Activated CD8-positive, alpha-beta memory T cell treated with anti-CD3 and anti-CD28 coated beads, Interleukin-2, amount 50 U/mL, for 4 hours (primary cell): ENCODE data around the gene RYR3.

Experiments
- DNase-seq: peaks from one replicate; pipeline ENCODE4 v3.0.0-alpha.2; 2020

Gene RYR3

DNA sequence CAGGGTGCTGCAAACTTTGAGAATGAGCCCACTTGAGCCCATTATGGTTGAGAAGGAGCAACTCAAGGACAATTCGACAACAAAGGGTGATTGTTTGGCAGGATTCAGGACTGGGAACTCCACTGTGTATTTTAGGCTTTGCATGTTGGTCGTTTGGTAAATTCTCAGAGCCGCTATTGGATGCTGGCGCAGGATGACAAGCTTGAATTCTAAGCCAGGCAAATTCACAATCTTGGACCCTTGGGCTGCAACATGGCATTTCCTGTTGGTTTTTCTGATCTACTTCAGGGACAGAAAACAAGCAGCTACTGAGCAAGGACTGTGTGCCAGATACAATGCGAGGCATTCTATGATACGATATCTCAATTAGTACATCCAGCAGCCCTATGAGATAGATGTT is 82.8 kb downstream of the RYR3 start:
- no peak for DNase-seq

DNA sequence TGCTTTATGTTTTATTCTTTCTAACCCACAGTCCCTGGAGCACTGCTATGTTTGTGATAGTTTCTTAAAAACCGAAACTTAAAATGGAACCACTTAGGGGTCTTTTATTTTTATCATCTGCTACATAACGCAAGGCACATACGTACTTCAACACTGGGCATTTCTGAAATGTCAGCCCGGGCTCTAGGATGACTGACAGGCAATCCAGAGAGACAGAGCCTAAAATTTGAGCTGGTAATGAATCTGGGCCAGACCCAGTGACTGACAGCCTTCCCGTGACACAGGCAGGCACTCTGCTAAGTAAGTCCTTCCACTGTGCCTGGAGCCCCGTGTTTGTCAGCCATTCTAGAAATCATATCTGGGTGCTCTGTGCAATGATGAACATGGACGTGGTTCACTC is 84.6 kb downstream of the RYR3 start:
- DNase-seq = no peak

DNA sequence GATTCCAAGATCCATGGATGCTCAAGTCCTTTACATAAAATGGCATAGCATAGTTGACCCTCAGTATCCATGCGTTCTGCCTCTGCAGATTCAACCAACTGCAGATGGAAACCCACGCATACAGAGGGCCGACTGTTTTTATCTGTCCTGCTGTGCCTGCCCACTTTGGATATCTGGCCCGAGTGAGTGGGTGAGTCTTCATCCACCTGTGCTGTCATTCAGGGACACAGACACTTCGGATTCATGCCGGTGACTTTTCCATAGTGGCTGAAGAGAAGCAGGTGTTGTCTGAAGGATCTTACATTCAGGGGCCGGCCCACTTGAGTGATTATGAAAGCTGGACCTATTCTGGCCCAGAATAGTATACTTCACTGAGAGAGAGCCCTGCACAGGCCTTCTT is 85.1 kb downstream of the RYR3 start:
- DNase-seq = no peak

DNA sequence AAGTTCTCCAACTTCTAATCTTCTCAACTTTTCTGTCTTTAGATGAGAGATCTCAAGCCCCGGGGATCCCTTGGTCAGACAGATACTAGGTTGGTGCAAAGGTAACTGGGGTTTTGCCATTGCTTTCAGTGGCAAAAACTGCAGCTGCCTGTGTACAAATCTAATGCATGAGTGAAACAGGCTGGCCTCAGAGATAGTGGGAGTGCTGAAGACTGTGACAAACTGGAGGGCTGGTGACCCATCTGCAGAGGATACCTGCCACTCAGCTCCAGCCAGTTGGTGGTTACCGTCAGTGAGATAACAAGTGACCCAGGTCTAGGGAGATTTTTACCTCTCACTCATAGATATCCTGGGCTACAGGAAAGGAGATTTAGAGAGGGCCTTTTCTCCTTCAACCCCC is 85.7 kb downstream of the RYR3 start:
- no peak for DNase-seq

DNA sequence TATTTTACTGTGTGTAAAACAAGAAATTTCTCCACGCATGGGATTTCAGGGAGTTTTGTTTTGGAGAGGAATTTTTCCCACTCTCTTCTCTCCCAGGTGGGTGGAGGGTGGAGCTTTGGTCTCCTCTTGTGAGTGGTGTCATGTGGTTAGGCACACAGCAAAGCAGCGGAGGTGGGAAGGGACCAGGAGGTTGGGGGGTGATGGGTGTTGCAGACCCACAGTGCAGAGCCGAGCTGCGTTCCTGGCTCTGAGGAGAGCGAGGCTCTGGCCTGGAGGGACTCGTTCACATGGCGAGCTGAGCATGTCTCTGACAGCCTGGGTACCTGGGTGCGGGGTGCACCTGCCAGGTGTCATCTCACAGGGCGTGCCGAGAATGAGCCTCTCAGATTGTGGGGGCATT is 87.8 kb downstream of the RYR3 start:
- DNase-seq = no peak

DNA sequence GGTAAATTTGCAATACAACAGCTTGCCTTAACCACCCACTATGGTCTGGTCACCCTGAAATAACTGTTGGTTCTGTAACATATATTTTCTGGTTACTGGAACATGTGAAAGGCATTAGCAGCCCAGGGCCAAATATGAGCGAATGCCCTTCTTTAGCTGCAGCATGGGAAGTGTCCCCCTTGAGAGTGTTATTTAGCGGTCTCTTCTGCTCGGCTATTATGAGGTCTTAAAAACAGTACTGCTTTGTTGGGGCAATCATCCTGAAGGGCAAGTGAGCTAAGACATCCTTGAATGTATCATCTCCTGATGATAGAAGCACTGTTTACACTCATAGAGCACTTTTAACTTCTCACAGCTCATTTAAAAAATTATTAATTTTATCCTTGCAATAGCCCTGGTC is 90.2 kb downstream of the RYR3 start:
- no peak for DNase-seq

DNA sequence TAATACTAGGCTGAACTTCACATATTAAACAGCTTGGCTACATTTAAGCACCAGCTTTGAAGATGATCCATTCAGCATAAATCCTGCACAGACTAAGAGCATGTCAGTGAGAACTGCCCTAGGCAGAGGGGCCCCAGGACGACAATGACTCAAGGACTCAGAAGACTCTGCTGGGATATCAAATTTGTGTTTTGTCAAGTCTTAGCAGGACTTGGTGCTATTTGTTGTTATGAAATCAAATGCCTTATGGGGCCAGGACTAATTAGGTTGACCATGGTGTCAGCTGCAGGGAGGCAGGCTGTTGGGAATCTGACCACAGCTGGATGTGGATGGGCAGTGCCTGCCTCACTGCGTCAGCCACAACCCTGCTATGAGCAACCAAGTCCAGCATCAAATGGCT is 91.8 kb downstream of the RYR3 start:
- DNase-seq = no peak

DNA sequence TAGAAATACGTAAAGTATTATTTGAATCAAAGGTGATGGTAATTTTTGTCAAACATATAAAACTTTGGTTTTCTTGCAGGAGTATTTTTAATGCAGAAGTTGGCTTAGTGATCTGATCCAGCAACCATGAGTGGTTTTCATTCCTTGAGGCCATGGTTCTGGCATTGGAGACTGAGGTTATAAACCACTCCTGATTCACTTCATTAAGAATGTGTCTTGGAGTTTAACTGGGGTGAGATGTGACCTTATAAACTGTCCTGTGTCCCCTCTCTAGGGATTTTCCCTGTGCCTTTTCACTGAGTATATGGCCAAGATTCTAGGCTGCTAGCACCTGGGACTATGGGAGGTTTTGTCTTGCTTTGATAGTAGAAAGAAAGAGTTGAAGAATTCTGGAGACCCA is 94.3 kb downstream of the RYR3 start:
- DNase-seq = no peak

DNA sequence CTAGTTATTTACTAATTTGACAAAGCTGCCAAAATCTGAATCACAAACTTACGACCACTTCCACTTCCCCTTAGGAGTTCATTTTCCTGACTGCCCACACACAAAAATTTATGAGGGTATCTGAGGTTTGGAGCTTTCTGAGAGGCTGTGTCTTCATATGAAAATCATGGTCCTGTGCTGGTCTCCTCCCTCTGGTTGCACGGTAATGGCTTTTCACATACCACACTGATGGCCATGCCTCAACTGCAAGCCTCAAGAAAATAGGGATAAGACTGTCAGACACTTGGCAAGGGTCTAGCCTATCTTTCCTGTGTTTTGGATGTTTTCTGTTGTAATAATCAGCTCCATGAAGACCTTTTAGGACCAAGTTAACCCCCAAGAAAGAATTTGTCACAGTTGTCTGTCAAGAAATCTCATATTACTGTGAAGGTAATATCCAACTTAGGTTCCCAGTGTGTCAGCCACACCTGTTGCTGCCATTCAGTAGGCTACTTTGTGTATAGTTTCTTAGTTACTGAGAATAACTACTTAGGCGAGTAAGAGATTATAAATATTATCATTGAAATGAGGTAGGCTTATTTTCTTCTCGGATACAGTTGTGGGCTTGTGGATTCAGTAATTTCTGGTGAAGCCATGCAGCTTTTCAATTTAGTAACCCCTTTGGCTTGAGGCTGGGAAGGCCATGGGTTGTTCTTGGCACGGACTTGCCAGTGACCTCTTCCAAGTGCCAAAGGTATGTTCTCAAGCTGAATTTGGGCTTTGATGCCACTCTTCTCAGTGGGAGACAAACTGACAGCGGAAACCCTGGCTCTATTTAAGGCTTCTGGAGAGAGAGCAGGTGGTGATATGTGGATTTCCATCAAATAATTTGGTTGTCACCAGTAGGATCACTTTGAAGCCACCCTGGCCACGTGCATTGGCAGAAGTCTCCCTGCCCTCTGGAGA is 101.1 kb downstream of the RYR3 start:
- DNase-seq = no peak

DNA sequence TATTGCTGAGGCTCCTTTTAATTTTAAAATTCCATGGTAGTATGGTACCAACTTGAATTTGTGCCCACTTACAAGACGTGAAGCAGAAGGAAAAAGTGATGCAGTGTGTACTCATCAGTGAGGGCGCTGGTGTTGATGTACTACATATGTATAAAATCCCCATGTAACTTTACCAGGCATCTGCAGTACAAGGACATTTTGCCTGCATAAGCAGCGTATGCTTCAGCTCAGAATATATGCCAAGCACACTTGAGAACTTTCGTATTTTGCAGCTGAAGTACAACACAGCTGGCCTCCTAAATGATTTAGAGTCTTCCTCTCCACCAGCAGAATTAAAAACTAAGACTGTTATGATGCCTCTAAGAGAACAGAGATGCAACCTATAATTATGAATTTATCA is 108.9 kb downstream of the RYR3 start:
- no peak for DNase-seq

DNA sequence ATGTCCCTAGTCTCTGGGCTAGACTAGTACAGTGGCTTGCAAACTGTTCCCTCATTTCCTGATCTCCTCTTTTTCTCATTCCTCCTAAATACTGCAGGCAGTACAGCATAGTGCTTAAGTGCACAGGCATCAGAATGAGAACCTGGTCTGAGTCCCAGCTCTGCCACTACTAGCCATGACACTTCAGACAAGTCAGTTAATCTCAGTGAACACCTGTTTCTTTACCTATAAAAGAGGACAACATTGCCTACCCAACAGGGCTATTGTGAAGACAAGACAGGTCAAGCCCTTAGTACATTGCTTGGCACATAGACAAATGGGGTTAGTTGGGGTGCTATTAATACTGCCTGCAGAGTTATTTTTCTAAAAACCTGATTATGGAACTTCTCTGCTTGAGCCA is 113.3 kb downstream of the RYR3 start:
- DNase-seq = no peak

DNA sequence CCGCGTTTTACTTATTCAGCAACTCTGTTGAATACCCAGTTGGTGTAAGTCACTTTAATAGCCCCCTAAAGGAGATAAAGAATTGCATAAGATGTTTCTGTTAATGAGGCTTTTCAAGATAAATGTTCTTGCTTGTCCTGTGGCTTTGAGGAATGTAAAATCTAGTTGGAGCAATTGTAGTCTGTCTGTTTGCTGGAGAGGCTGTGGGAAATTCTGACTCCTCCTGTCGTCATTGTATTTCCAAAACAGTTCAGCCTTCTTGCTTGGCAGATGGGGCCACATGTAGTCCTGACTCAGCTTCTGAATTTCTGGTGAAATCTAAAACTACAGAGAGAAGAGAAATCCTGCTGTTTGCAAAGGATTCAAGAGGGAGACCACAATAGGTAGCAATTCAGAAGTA is 114.4 kb downstream of the RYR3 start:
- no peak for DNase-seq

DNA sequence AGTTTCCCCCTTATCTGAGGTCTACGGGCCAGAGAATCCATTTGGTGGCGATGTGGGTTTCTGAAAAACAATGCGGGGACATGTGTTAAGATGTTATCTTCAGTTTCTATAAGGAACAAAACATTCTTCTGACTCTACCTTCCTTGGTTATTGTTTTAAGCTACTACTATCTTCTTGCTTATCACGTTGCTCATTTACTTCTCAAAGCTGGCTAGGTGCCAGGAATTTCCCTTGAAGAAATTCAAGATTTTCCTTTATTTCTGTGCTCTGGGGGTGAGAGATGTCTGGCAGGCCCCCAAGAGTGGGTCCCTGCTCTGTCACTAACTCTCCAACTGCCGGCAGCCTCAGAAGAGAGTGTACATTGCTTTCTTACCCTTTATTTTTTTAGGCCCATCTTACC is 119.8 kb downstream of the RYR3 start:
- no peak for DNase-seq

DNA sequence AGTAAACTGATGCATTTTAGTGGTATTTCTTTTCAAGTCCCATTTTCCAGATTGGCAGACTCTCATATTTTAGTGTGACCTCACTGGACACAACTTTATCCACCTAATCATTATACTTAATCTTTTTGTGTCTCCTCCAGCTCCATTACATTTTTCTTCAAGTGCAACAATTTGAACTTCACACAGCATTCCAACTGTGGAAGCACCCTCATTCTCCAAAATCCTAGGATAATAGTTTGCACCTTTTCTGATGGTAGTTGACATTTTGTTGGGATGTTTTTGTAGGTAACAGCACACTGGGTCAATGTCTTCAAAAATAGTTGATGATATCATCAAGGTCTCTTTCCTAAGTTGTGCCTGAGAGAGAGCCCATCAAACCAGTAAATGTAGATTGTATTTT is 123.1 kb downstream of the RYR3 start:
- no peak for DNase-seq

DNA sequence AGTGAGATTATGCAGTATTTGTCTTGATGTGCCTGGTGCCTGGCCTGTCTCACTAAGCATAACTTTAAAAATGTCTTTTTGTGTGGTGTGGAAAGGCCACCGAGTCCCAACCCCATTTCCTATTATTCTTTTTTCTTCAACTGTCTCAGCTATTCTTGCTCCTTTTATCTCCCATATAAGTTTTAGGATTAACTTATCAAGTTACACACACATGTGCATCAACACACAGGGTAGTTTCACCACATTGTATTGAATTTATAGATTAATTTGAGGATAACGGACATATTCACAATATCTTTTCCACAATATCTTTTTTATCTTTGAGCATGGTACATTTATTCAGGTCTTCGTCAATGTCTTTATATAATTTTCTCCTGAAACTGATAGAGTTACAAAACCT is 127.6 kb downstream of the RYR3 start:
- DNase-seq = no peak

DNA sequence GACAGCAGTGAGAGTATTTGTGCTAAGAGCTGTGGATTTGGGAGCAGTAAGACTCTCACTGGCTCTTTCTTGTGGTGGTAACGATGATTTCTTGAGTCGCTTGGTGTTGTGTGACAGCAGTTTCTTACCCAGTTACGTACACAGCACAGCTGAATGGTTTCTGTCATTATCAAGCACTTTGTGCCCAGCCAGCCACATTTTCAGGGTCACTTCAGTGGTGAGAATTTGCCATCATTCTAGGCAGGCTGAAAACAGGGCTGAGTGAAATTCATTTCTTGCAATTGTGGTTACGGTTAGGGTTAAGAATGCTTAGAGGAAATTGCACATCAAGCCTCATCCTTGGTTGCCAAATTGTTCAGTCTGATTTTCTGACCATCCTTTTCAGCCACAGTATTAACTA is 130.1 kb downstream of the RYR3 start:
- no peak for DNase-seq

DNA sequence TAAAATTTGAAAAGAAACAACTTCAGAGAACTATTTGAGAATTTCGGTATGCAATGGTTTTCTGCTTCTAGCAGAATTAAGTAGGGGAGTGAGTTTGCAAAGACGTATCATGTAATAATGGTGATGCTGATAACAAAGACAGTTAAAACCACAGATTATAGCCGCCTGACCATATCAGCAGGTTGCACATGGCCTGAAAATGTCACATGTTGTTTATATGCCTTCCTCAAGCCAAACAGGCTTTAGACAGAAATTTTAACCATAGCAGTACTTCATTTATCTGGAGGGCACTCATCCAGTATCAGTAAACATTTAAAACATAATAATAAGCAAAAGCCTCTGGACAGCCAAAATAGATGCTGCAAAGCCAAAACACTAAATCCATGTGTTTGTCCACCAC is 131.7 kb downstream of the RYR3 start:
- no peak for DNase-seq

DNA sequence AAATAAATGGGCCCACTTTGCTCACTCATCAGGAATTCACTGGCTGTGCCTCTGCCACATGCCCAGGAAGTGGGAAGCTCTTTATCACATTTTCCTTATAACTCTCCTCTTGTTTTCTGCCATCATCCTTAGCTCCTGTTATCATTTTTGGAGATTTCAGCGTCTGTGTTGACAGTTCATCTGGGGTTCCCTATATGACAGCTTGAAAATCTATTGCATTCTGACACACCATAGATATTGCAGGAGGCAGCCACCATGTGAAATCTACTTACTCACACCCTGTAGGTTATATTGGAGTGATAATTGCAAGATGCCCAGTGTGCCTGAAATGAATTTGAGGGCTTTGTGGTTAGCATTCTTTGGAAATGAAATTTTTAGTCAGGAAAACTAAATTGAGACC is 132.9 kb downstream of the RYR3 start:
- no peak for DNase-seq

DNA sequence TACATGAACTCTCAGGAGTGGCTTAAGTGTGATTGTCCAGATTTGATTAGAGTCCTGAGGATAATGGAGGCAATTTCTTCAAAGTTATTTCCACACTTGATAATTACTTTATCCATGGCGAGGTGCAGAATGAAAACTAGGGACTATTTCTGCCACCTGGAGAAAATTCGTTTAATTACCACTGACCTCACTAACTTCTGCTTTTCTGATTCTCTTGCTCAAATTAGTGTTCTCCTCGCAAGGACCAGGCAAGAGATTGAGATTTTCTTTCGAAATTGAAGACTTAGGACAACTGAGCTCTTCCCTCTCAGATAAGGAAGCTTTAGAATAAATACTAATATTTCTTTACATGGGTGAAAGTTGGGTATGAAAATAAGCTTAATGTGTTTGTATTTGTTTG is 135.2 kb downstream of the RYR3 start:
- no peak for DNase-seq

DNA sequence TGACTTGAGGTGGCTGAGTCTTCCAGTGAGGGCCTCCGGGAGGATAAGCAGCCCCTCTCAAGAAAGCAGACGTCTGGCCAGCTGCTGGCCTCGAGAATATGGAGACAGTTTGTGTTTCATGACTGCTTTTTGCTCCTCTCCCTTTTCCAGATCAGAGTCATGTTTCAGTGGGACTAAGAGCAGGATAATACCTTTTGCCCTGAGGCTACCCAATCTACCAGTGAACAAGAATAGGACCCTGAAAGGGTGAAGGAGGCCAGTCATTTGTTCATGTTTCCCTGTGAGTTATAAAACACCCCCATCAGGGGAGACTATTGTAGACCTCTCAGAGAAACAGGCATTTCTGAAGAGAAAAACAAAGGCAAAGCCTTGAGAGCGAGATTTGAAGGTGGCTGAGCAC is 137.4 kb downstream of the RYR3 start:
- no peak for DNase-seq

DNA sequence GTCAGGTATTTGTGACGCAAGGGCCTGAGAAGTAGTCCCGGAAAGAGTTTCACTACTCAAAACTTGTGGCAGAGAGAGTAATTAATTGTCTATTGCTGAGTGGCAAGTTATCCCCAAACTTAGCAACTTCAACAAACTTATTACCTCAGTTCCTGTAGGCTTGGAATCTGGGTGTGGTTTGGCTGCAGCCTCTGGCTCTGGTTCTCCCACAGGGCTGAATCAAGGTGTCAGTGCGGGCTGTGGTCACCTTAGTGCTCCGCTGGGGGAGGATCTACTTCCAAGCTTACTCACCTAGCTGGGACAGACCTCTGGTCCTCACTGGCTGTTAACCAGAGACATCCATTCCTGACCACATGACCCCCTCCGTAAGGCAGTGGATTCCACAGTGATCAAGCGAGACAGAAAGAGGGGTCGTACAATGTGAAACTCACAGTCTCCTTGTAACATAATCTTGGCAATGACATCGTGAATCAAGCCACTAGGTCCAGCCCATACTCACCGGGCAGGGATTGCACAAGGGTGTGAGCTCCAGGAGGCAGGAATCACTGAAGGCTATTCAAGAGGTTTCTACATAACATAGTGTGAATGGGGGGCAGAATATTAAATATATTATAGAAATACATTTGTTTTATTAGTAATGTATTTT is 138.3 kb downstream of the RYR3 start:
- DNase-seq = no peak

DNA sequence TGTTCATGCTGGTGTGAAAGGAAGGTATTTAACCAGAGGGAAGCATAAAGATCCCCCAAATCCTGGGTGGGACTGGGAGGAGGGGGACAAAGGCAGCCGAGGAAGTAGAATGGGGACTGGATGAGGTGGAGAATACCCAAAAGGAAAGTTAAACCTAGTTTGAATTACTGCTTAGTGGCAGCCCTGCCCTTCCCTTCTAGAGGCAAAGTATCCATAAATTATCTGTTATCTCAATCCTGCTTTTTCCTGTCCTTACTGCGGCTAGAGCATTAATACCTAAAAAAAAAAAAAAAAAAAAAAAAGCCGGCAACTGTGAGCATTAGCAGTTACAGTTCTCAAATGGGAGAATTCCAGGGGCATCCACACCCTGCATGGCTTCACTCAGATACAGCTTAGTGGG is 139.0 kb downstream of the RYR3 start:
- DNase-seq = no peak

DNA sequence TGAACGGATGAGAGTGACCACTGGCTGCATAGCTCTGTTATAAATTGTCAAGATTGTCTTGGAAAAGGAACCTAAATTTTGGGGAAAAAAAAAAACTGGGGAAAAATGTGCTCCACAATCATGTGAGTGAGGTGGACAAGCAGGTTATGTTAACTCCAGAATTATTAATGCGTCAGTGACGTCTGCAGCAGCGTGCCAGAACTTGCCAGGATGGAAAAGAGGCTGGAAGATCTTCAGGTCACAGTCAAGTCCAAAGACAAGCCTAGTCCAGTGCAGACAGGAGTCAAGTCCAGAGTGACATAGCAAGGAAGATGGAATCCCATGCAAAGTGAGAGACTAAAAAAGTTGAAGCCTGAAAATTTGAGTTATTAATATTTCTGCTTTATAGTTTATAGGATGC is 140.6 kb downstream of the RYR3 start:
- no peak for DNase-seq

DNA sequence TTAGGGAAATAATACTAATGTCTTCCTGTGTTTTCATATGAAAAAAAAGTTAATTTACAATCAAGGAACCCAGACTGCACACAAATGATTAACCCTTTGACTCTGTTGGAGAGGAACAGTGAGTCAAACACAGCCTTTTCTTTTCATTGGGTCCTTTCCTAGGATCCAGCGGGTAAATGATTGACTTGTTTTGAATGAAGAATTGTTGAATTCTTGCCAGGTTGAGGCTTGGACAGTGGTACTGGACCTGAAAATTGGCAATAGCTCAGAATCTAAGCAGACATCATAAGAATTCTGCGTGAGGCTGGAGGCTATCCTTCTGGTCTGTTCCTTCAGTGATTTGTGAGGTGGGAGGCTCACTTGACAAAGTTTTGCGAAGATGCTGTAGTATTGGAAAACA is 143.0 kb downstream of the RYR3 start:
- no peak for DNase-seq

DNA sequence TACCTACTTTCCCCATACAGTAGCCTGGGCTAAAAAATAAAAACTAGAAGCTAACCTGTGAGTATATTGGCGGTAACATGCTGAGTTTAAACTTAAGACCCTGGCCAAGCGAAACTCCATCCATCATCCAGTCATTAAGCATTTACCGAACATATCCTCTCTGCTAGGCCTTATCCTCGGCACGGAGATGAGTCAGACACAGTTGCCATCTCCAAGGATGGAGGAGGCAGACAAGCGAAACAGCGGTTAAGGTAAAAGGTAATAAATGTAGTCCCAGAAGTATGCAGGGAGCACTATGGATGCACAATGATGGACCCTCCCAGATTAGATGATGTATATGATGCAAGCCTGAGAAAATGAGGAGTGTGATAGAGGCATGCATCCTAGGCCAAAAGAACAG is 143.6 kb downstream of the RYR3 start:
- DNase-seq = no peak
